ENCODE results near the gene MAP2K7. TPM values are rescaled to one million over a fixed set of nuclear protein-coding genes. Genes with fewer than 3 reads are reported as not detected.

MAP2K7 gene
- total RNA-seq, 1 experiment from 2014 or later = 37.4 TPM

GRCh38 chr19:7885818-7886217 lies 17.9 kb upstream of the MAP2K7 start:
- H3K27me3 ChIP-seq (replicated peaks; ENCODE audit: control insufficient read depth, insufficient read depth, low read length) = no peaks in the 10 kb centered on the region
- no peak overlapping the region for H3K4me3 ChIP-seq (ENCODE audit: low read depth, low read length)
- POLR2A ChIA-PET = no interaction called here
- Mint-ChIP-seq H3K4me3 (ENCODE audit: unreplicated experiment) (no peak overlapping the region), H3K27ac (ENCODE audit: unreplicated experiment) (no peak overlapping the region), H3K27me3 (ENCODE audit: insufficient read depth, unreplicated experiment) (no peaks in the 10 kb centered on the region), H3K4me1 (ENCODE audit: low read depth, unreplicated experiment) (no peaks in the 10 kb centered on the region), H3K36me3 (ENCODE audit: insufficient read depth, unreplicated experiment) (no peaks in the 10 kb centered on the region), H3K9me3 (ENCODE audit: unreplicated experiment) (no peaks in the 10 kb centered on the region)
- DNase-seq = no peak
- CTCF ChIA-PET = interaction anchor here (0.7 to 2.3 kb wide), 4 partner anchors 16 to 35 kb away, joined by 3 to 5 read pairs (median 5); partner anchors contain the start of genes MAP2K7 and SNAPC2
- BruUV-seq (replicated peaks) = no TSS peak
- H3K9me3 ChIP-seq = no peaks in the 10 kb centered on the region
- peaks cover 10% of the 10 kb centered on the region; the same call in 1 of the 2 replicates for H3K4me1 ChIP-seq
- no peaks in the 10 kb centered on the region for H3K36me3 ChIP-seq (ENCODE audit: control insufficient read depth, insufficient read depth, low read length)
- TF ChIP-seq CTCF (IDR thresholded peaks at IDR 0.05; ENCODE audit: insufficient read depth in 1 of 2, low read depth in 1 of 2, low read length in 1 of 2, severe bottlenecking in 1 of 2, unreplicated experiment in 1 of 2) = no peak
- intact Hi-C loops (cut with micrococcal nuclease; ENCODE audit: unreplicated experiment) = loop anchor here (5.0 kb wide), 1 partner anchor 34 kb away; no protein-coding TSS in a partner anchor

- no peak overlapping the region for H3K27ac Mint-ChIP-seq (ENCODE audit: unreplicated experiment)
- BruUV-seq (replicated peaks) = no TSS peak
- Histone ChIP-seq H3K9me3 (no peaks in the 10 kb centered on the region), H3K27me3 (replicated peaks; ENCODE audit: control insufficient read depth, insufficient read depth, low read length) (no peaks in the 10 kb centered on the region), H3K4me3 (ENCODE audit: low read depth, low read length) (no peak overlapping the region), H3K4me1 (peaks cover 10% of the 10 kb centered on the region; the same call in 1 of the 2 replicates), H3K36me3 (ENCODE audit: control insufficient read depth, insufficient read depth, low read length) (no peaks in the 10 kb centered on the region)
- H3K4me3 Mint-ChIP-seq (ENCODE audit: unreplicated experiment) = peak overlapping the region; percentile 70
- H3K9me3 Mint-ChIP-seq (ENCODE audit: unreplicated experiment) = no peaks in the 10 kb centered on the region
- no peak for DNase-seq
- CTCF ChIA-PET = interaction anchor here (0.7 to 2.3 kb wide), 3 partner anchors 18 to 34 kb away, joined by 3 to 8 read pairs (median 5); no protein-coding TSS in a partner anchor
- no peaks in the 10 kb centered on the region for H3K4me1 Mint-ChIP-seq (ENCODE audit: low read depth, unreplicated experiment)
- no peaks in the 10 kb centered on the region for H3K27me3 Mint-ChIP-seq (ENCODE audit: insufficient read depth, unreplicated experiment)
- POLR2A ChIA-PET = interaction anchor here (0.6 to 2.3 kb wide), 4 partner anchors 16 to 56 kb away, joined by 6 to 12 read pairs (median 8); partner anchors contain the start of genes MAP2K7 and TIMM44
- no peak for TF ChIP-seq CTCF (IDR thresholded peaks at IDR 0.05; ENCODE audit: insufficient read depth in 1 of 2, low read depth in 1 of 2, low read length in 1 of 2, severe bottlenecking in 1 of 2, unreplicated experiment in 1 of 2)
- H3K36me3 Mint-ChIP-seq (ENCODE audit: insufficient read depth, unreplicated experiment) = no peaks in the 10 kb centered on the region
- intact Hi-C loops (cut with micrococcal nuclease; ENCODE audit: unreplicated experiment) = loop anchor here (2.0 to 5.0 kb wide), 2 partner anchors 15 to 35 kb away; partner anchors contain the start of gene MAP2K7
Observed at GRCh38 chr19:7887408-7888144, 16.1 kb upstream of the MAP2K7 start.

GRCh38 chr19:7888145-7888825 lies 15.4 kb upstream of the MAP2K7 start, which contains the start of gene LRRC8E:
Gene LRRC8E, plus strand, starts transcription at chr19:7888510. Its CDS starts 7,094 bp downstream, at chr19:7895604.
- POLR2A ChIA-PET = interaction anchor here (0.6 to 2.3 kb wide), 5 partner anchors 15 to 318 kb away, joined by 3 to 12 read pairs (median 8); partner anchors contain the start of genes MAP2K7 and TIMM44
- Histone ChIP-seq H3K27me3 (replicated peaks; ENCODE audit: control insufficient read depth, insufficient read depth, low read length) (no peaks in the 10 kb centered on the region), H3K36me3 (ENCODE audit: control insufficient read depth, insufficient read depth, low read length) (no peaks in the 10 kb centered on the region), H3K4me3 (ENCODE audit: low read depth, low read length) (peak within 1 kb of the TSS; percentile 66), H3K4me1 (peaks cover 10% of the 10 kb centered on the region; the same call in 1 of the 2 replicates), H3K9me3 (no peaks in the 10 kb centered on the region)
- DNase-seq = peak; percentile 78 to 85
- Mint-ChIP-seq H3K27ac (ENCODE audit: unreplicated experiment) (peak within 1 kb of the TSS; percentile 19), H3K9me3 (ENCODE audit: unreplicated experiment) (no peaks in the 10 kb centered on the region), H3K4me3 (ENCODE audit: unreplicated experiment) (peak within 1 kb of the TSS; percentile 70), H3K4me1 (ENCODE audit: low read depth, unreplicated experiment) (no peaks in the 10 kb centered on the region), H3K27me3 (ENCODE audit: insufficient read depth, unreplicated experiment) (no peaks in the 10 kb centered on the region), H3K36me3 (ENCODE audit: insufficient read depth, unreplicated experiment) (no peaks in the 10 kb centered on the region)
- CTCF ChIA-PET = interaction anchor here (0.7 to 1.2 kb wide), 3 partner anchors 19 to 344 kb away, joined by 3 to 8 read pairs (median 3); no protein-coding TSS in a partner anchor
- TF ChIP-seq CTCF (IDR thresholded peaks at IDR 0.05; ENCODE audit: insufficient read depth in 1 of 2, low read depth in 1 of 2, low read length in 1 of 2, severe bottlenecking in 1 of 2, unreplicated experiment in 1 of 2) = peak in 1 of 2 experiments; percentile 10
- no TSS peak for BruUV-seq (replicated peaks)
- intact Hi-C loops (cut with micrococcal nuclease; ENCODE audit: unreplicated experiment) = loop anchor here (2.0 to 5.0 kb wide), 2 partner anchors 15 to 36 kb away; partner anchors contain the start of gene MAP2K7
